ENCODE results near the gene SHANK1.

The SHANK1 gene

DNA sequence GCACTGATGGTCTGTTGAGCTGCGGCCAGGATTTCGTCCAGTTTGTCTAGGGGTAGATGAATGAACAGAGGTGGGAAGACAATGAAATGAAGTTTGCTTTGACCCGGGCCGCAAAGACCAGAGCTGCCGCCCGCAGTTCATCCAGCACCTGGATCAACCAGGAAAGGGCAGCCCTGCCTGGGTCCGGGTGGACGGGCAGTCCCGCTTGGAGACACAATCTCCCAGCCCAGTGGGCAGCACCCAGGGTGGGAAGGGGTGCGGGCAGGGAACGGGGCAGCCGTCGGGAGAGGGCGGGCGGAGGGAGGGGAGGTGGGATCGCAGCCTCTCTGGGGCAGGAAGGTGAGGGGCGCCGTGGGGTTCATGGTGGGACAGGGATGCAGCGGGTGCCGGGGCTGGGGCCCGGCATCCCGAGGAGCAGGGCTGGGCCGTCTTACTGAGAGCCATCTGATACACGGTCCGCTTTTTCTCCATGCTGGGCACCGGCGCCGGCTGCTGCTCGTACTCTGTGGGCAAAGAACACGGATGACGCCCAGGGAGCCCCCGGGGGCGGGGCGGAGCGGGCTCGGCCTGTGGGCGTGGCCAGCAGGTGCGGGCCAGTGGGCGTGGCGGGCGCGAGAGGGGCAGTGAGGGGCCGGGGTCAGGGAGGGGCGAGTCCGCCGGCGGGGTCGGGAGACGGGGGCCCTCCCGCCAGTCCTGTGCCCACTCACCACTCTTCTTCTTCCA lies 33.1 kb downstream of the SHANK1 start:
- no peak for DNase-seq (ENCODE audit: low read depth)

DNA sequence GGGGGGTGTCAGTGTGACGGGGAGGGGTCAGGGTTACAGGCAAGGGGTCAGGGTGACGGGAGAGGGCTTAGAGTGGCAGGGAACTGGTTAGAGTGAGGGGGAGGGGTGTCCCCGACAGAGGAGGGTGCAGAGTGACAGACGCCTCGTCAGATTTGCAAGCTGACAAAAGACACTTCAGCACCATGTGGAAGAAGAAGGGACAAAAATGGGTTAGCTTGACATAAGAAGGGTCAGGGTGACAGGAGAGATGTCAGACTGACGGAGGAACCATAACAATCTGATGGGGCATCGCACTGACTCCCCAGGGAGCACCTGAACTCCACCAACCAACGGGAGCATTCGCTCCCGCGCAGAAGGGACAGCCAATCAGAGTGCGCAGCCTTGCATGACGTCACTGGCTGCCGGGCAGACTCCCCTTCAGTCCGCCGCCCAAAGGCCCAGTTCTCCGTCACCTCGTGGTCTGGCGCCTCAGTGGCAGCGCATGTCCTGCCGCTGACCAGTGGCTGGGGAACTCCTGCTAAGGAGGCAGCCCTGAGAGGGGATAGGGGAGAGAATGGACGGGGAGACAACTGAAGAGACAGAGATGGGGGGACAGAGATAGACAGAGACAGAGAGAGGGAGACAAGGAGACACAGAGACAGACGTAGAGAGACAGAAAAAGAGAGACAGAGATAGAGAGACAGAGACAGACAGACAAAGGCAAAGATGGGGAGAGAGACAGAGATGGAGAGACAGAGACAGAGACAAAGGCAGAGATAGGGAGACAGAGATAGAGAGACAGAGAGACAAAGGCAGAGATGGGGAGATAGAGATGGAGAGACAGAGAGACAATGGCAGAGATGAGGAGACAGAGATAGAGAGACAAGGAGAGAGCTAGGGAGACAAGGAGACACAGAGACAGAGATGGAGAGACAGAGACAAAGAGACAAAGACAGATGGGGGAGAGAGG lies 40.2 kb downstream of the SHANK1 start:
- DNase-seq (ENCODE audit: low read depth): peak; percentile 74

DNA sequence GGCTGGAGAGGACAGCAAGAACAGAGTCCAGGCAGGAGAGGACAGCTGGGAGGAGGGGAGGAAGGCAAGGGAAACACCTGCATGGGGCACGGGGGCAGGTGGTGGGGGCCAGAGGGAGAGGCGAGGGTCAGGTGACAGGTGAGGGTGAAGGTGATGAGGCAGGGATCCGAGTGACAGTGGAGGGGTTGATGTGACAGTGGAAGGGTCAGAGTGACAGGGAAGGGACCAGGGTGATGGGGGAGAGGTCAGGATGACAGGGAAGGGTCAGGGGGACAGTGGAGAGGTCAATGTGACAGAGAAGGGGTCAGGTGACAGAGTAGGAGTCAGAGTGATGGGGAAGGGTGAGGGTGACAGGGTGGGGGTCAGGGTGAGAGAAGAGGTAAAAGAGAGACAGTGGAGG lies 41.3 kb downstream of the SHANK1 start:
- DNase-seq (ENCODE audit: low read depth): no peak

DNA sequence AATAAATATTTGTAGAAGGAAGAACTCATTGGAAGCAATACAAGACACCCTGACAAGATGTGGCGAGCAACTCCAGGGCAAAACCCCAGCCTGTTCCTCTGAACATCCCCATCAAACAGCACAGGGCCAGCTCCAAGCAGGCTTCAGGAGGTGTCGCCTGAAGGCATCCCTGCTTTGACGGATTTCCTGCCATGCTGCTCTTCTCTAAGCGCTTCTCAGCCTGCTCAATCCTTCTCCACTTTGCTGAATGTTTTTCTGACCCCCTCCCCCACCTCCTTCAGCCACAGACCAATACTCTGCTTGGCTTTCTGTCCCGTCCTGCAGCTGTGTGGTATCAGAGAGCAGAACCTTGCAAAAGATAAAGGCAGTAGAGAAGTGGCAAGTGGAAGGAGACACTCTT lies 42.0 kb downstream of the SHANK1 start:
- DNase-seq (ENCODE audit: low read depth): no peak

DNA sequence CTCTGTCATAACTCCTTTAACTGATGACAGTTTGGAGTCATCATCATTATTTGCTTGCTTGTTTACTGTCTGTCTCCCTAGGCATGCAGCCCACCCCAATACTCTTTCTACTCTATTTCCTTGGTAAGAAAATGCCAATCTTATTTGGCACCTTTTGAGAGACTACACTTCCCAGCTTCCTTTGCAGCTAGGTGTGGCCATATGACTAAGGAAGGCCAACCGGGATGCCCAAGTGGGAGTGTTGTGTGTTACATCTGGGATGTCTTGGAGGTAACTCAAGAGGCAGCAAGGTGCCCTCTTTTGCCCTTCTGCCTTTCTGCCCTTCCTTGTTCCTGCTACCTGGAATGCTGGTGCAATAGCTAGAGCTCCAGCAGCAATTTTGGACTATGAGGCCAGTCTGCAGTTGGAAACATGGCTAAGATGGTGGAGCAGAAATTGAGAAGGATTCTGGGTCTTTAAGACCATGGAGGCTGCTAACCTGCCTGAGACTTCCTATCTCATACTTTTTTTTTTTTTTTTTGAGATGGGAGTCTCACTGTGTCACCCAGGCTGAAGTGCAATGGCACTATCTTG lies 42.9 kb downstream of the SHANK1 start:
- DNase-seq (ENCODE audit: low read depth): no peak

DNA sequence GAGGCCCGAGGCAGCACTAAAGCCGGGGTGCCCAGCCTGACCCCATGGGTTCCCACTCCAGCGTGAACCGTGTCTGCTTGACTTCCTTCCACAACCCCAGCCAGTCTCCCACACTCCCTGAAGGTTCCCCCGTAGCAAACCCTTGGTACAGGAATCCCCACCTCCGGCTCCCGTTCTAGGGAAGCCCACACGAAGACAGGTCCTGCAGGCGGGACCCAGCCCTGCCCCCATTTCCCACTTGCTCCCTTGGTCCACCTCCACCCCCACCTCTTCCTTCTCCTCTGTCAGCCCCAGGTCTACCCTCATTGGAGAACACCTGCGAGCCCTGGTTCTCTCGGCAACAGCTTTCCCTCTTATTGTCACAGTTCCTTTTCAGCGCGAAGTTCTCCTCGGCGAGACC lies 46.5 kb downstream of the SHANK1 start:
- no peak for DNase-seq (ENCODE audit: low read depth)

DNA sequence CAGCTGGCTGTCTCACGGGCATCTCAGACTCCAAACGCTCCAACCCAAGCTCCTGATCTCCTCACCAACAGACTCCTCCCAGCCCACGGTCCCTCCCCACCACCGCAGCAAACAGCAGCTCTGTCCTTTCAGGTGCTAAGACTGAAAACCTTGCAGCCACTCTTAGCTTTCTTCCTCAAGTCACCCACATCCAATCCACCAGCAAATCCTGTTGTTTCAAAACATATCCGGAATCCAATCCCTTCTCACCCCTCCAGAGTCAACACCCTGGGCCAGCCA lies 49.6 kb downstream of the SHANK1 start:
- no peak for DNase-seq (ENCODE audit: low read depth)

DNA sequence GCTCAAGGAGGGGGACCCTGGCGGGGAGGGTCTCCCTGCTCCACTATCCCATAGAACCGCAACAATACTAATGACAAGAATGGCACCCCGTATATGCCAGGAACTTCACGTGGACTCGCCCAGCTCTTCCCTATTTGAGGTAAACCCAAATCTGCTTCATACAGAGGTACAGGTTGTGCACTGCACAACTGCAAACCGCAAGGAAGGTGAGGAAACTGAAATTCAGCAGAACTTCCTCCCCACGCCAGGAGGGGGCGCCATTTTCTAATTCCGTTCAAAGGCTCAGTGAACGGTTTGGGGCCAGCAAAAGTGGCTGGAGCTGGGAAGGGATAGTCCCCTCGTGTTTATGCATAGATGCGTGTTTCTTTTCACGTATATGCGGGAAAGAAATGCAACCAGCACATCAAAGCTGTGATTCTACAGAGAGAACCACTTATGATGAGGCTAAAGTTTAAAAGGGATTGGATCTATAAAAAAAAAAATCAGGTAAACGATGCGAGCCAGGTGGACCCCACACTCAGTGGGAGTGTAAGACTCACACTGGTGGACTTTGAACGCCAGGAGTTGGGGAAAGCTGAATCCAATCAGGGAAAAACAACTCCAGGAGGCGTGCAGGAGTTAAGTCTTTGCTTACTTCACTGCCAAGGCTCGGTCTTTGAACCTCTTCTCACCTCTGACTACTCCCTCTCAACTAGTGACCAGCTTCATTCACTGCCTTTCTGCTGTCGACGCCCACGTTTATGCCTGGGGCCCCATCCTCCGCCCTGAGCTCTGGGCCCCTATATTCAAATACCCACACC lies 50.1 kb downstream of the SHANK1 start:
- peak; percentile 44 for DNase-seq (ENCODE audit: low read depth)

DNA sequence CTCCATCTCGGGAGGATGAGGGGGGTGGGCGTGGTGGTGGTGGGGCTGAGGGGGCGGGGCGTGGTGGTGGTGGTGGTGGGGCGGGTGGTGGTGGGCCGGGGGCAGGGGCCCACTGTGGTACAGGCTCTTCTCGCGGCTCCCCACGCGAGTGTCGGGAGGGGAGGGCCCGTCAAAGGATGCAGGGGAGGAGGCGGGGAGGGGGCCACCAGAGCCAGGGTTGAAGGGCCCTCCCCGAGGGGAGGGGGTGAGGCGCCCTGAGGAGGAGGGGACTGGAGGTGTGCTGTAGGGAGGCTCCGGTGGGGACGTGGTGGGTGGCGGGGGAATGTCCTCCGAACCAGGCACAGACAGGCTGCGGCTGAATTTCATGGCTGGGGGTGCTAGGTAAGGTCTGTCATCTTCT lies 50.7 kb downstream of the SHANK1 start:
- DNase-seq (ENCODE audit: low read depth): no peak

DNA sequence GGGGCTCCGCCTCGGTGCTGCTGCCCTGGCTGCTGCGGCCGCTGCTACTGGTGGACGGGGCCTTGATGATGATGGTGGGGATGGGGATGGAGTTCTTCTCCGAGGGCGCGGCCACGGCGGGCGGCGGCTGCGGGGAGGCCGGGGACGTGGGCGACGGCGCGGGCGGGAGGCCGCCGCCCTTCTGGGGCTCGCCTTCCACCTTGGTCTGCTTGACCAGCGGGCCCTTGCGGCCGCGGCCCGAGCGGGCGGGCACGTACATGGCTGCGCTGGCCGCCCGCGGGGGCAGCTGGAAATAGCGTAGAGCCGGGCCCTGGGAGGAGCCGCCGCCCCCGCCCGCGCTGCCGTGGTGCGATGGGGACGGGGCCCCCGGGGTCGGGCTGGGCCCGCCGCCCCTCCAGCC lies 51.2 kb downstream of the SHANK1 start:
- no peak for DNase-seq (ENCODE audit: low read depth)

DNA sequence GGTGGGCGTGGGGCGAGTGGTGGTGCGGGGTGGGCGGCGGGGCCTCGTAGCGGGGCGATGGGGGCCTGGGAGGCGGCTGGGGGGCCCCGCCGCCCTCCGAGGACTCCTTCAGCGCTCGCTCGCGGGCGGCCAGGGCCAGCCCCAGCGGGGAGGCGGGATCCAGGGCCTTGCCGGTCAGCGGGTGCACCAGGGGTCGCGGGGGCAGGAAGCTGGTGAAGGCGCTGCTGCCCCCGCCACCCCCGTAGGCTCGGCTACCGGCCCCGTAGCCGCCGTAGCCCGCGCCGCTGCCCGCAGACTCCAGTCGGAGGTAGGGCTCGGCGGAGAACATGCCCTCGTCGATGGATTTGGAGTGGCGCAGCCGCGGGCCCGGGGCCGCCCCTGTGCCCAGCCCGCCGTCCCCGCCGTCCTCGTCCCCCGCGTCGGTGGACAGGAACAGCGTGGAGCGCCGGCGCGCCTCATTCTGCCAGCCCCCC lies 51.8 kb downstream of the SHANK1 start:
- no peak for DNase-seq (ENCODE audit: low read depth)

DNA sequence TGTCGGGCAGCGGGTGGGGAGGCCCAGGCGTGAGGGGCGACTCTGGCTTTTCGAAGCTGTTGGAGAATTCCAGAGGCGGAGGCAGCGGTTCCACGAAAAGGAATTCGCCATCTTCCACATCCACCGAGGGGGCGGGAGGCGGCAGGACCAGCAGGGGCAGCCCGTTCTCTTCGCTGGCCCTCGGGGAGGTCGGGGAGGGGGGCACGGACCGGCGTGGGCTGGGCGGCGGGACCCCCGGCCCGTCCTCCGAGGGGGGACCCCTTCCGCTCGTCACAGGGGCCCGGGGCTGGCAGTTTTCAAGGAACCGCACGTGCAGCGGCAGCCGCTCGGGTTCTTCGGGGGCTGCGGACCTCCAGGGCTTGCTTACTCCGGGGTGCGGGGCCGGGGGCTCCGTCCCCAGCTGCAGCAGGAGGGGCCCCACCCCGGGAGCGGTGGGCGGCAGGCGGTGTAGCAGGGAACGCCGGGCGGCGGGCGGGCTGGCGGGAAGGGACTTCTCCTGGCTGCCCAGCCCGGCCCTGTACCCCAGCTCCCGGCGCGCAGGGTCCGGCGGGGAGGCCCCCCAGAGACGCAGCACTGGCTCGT lies 52.3 kb downstream of the SHANK1 start:
- no peak for DNase-seq (ENCODE audit: low read depth)

DNA sequence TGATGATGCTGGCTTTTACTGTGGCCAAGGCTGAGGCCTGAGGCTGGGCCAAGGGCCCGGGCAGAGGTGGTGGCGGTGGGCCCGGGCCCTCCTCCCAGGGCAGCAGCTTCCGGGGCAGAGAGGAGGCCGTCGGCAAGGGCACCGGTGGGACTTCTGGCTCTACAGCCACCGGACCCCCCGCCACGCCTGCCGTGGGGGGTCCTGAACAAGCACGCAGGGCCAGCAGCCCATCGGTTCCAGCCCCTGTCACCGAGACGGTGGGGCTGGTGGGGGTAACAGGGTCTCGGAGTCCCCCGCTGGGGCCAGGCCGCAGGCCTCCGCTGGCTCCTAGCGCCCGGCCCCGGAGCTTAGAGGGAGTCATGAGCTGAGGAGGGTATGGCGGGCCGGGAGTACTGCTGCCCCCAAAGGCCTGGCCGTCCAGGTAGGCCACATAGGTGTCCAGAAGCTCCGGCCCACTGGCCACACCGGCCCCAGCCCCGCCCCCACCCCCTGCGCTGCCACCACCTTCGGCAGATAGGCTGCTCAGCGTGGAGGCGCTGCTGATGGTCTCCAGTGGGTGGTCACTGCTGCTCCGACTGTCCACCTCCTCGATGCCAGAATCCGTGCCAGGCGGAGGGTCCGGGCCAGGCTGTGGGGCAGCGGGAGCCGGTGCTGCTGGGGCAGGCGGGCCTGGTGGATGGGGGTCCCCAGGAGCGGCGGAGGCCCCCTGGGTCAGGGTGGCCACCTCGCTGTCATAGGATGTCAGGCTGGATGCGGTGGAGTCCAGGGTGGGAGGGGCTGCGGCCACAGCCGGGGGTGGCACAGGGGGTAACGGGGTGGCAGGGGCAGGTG lies 53.0 kb downstream of the SHANK1 start:
- no peak for DNase-seq (ENCODE audit: low read depth)

DNA sequence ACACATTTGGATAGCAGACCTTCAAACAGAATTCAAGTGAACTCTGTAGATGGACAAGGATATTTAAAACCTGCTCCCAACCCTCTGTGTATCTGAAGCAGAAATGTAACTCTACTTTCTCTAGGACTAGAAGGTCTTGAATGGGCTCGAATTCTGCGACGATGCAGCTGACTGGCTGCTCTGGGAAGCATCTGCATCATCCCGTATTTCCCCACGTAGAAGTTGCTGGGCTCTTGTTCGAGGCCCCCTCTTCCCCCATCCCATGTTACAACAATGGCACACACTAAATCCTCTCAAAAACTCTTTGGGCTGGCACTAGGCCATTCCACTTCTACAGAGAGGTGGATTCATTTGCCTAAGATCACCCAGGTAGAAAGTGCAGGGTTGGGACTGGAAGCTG lies 55.4 kb downstream of the SHANK1 start:
- DNase-seq (ENCODE audit: low read depth): no peak

DNA sequence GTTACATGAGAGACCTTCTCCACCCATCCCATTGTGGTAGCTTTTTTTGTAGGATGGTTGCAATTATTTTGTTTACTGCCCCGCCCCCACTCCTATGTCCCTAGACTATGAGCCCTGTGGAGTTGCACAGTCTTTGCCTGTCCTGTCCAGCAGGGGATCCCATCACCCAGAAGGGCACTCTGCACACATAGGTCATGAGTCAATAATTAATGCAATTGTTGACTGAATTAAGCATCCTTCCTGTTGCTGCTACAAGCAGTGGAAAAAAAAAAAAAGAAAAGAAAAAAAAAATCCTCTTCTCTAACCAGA lies 56.2 kb downstream of the SHANK1 start:
- peak; percentile 19 for DNase-seq (ENCODE audit: low read depth)

DNA sequence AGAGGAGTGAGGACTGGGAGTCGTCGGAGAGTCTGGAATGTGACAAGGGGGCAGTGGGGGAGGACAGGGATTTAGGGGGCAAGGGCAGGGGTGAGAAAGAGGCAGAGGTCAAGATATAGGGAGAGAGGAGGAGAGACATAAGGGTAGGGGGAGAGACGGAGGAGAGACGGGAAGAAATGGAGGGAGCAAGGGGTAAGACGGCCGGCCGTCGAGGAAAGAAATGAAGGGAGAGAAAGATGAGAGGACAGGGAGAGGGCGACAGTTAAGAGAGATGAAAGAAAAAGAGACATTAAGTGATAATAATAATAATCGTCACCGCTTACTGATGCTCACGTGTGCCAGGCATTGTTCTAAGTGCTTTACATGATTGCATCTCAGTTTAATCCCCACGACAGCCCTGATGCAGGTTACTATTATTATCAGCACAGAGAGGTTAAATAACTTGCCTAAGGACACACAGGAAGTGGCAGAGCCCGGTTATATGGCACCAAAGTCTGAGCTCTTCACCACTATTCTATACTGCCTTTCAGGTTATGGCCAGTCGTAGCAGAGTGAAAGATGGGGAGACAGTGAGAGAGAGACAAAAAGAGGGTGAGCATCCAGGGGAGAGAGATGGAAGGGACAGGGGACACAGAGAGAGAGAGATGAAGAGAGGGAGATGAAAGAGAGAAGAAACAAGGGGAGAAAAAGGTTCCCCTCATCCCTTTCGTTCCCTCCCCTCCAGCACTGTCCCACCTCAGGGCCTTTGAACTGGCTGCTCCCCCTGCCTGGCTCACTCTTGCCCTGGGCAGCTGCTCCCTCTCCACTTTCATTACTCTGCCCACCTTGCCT lies 56.7 kb downstream of the SHANK1 start:
- DNase-seq (ENCODE audit: low read depth): no peak

DNA sequence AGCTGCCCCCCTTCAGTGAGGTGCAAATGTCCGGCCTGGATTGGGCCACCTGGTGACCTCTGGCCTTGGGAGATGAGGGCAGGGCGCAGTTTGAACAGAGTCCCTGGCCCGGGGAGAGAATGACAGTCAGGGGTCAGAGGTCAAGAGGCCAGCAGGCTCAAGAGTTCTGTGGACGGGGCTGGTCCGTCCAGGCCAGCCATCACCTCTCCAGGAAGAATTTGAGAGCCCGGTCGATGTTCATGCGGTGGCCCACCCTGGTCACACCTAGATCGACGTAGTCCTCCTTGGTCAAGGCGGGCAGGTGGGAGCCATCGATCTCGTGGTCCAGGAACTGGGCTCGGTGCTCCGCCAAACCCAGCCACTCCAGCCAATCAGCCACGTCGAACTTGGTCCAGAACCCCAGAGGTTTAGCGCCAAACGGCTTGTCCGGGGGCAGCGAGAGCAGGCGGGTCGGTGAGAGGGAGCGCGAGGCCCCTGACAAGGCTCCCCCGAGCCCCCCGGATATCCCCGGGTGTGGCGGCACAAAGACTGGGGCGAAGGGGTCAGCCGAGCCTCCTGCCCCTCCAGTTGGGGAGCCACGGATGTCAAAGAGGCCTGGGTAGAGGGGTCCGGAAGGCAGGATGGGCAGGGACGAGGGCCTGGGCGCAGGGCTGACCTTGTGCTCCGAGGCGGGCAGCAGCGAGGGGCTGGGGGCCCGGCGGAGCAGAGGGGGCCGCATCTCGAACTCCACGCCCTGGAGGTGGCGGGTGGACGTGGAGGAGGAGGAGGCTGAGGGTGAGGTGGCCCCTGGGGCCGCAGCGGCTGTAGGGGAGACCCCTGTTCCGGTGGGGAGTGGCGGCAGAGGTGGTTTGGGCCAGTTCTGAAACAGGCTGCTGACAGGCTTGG lies 57.6 kb downstream of the SHANK1 start:
- DNase-seq (ENCODE audit: low read depth): no peak

DNA sequence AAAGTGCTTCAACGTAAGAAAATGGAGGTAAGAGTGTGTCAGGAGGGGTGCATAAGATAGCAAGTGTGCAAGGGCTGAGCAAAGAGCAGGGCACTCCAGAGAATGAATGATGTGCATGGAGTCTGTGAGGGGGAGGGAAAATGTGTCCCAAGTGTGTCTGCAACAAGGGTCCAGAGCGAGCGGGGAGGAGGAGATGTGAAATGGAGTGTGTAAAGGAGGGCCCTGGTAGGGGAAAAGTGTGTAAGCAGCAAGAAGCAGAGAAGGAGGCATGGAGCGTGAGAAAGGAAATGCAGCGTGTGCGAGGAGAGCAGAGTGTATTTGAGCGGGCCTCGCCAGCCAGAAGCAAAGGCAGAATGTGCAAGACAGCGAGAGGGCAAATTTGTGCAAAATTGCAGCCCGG lies 58.6 kb downstream of the SHANK1 start:
- DNase-seq (ENCODE audit: low read depth): no peak

DNA sequence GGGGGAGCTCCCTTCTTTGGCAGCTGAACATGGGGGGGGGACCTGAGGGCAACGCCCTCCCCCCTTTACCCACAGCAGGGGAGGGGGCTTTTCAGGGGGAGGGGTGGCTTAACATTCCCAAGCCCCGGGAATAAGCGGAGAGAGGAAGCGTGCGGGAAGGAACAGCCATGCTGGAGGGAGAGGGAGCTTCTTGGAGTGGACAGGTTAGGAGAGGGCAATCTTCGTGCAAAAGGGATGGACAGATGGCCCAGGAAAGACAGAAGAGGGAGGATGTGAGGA lies 59.6 kb downstream of the SHANK1 start:
- DNase-seq (ENCODE audit: low read depth): no peak
